Stimulated activated CD8-positive, alpha-beta memory T cell treated with anti-CD3 and anti-CD28 coated beads, Interleukin-7, amount 100 ng/mL, for 24 hours (primary cell): ENCODE data around the gene TRIM71.
A peak's percentile ranks its signal among the peaks of the same experiment; 100 is the strongest.
"Not testable (repeated sequence)": the region's sequence is repeated elsewhere in the genome, so short reads cannot be mapped to it uniquely, and the experiment has no call there.

ENCODE experiments used
- DNase-seq: peaks from one replicate; pipeline ENCODE4 v3.0.0-alpha.2; 2020; ENCODE audit warnings: low read depth

The TRIM71 gene

GRCh38 chr3:32817558-32818228 is at the start of gene TRIM71:
TSS of gene TRIM71 (plus strand) at chr3:32817997. CDS start at chr3:32818081, 84 bp downstream.
- no peak for DNase-seq

DNA sequence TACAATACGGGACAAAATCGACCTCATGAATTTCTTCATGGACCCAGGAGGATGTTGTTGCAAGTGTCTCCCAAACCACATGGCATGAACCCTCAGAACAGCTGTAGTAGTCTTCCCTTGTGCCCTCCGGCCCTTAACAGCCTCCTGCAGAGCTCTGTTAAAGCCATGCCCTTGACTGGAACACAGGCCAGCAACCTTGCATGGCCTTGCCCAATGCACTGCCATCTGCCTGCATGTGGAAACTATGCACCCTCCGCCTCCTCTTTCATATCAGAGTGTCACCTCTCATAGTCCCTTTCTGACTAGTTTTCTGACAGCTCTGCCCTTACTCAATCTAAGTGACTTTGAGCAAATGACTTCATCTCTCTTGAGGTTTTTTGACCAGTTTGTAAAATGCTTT is 39.4 kb upstream of the TRIM71 start:
- no peak for DNase-seq

DNA sequence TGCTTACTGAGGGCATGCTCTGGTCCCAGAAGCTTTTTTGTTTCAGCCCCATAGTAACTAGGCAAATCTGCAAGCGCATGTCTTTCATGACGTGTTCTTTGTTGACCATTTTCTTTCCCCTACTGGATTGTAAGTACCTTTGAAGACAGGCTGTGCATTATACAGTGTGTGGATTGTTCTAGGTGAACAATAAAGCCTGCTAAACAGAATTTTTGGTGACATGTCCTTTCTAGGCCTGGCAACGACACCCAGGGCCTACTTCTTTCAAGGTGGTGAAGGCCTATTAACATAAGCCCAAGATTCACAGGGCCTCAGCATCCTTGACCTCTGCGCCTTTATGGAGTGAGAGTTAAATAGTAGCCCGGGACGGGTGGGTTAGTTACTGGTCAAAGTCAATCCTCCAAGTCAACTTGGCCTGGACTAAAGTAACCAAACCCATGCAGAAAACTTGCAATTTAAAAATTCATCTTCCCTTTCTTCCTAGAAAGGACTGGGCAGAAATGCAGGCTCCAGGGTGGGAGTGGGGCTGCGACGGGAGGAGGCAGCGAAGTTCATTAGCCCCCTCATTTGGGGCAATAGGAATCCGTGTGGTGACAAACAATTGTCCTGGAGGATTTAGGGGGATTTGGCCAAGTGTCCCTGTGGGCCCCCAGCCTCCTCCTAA is 37.6 kb upstream of the TRIM71 start:
- no peak for DNase-seq

DNA sequence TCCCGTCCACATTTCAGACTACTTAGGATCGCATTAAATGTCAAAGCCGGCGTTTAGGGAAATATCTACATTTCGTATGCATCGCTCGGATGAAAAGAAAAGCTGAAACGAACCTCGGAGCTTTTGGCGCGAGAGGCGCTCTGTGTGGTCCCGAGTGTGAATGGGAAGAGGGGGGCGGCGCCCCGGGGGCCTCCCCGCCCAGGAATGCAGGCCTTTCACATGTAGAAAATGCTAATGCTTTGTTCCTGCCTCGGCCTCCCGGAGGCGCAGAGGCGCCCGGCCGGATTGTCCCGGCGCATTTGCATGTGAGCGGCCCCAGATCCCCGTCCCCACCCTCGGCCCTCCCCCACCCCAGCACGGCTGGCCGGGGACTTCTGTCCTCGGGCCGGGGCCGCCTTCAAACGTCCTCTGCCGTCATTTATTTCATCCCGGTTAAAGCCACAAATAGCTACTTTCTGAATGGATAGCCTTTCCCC is 37.0 kb upstream of the TRIM71 start:
- no peak for DNase-seq

GRCh38 chr3:32781211-32781968 is 36.4 kb upstream of the TRIM71 start:
- peak; percentile 51 for DNase-seq

- not testable (repeated sequence) for DNase-seq
Measured at GRCh38 chr3:32781969-32782270, 35.9 kb upstream of the TRIM71 start.

DNA sequence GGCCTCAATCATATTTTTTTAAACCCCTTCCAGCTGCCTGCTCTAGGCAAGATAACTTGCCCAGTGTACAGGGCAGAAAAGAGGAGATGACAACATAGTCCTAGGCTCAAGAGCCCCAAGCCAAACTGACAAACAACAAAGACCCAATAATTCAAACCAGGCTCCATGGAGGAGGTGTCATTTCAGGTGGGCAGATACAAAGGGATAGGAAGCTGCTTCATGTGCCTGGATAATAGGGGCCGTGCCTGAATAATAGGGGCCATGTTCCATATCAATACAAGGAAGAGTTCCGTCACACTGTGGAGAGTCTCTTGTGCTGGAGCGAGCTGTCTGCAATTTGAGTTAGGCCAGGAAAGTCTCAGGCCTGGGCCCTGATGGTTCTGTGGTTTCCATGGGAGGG is 35.4 kb upstream of the TRIM71 start:
- DNase-seq, result no peak

DNA sequence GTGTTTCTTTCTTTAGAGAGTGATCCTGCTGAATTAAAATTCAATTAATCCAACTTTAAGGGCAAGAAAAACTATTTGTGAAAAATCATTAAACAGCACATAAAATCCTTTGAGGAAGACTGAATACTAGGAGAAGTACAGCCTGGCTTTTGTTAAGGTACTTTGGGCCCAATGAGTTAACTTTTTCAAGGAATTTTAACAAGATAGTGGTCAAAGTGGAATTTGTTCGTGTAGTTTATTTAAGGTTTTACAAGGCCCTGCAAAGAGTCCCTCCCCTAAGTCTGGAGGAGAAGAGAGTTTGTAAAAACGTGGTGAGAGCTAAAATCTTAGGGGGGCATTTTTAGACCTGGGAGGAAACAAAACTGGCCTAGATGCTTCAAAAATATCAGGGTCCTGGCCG is 26.0 kb upstream of the TRIM71 start:
- no peak for DNase-seq

GRCh38 chr3:32794487-32795308 is 23.1 kb upstream of the TRIM71 start:
- no peak for DNase-seq

- not testable (repeated sequence) for DNase-seq
Measured at GRCh38 chr3:32796384-32796950, 21.3 kb upstream of the TRIM71 start.

GRCh38 chr3:32797776-32798175 is 20.0 kb upstream of the TRIM71 start:
- DNase-seq, result no peak

- DNase-seq, result not testable (repeated sequence)
Measured at GRCh38 chr3:32801440-32801839, 16.4 kb upstream of the TRIM71 start.

DNA sequence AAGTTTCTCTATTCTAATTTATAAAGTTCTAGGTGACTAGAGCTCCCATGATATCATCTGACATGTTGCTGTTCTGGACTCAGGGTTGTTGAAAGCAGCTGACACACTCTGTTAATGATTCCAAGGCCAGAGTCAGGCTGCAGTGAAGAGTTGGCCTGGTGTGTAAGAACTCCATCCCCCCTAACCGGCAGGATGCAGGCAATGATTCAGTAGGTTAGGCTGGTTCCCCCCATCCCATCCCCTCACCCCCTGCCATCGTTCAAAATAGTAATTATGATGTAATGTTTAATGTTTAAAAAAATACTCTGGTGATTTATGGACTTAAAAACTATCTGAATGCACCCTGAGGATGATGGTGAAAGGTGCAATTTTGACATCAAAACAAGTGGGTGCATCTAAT is 4.6 kb upstream of the TRIM71 start:
- no peak for DNase-seq

- no peak for DNase-seq
Measured at GRCh38 chr3:32814361-32814760, 3.4 kb upstream of the TRIM71 start.

GRCh38 chr3:32815841-32816438 is 1.9 kb upstream of the TRIM71 start:
- DNase-seq, result no peak

DNA sequence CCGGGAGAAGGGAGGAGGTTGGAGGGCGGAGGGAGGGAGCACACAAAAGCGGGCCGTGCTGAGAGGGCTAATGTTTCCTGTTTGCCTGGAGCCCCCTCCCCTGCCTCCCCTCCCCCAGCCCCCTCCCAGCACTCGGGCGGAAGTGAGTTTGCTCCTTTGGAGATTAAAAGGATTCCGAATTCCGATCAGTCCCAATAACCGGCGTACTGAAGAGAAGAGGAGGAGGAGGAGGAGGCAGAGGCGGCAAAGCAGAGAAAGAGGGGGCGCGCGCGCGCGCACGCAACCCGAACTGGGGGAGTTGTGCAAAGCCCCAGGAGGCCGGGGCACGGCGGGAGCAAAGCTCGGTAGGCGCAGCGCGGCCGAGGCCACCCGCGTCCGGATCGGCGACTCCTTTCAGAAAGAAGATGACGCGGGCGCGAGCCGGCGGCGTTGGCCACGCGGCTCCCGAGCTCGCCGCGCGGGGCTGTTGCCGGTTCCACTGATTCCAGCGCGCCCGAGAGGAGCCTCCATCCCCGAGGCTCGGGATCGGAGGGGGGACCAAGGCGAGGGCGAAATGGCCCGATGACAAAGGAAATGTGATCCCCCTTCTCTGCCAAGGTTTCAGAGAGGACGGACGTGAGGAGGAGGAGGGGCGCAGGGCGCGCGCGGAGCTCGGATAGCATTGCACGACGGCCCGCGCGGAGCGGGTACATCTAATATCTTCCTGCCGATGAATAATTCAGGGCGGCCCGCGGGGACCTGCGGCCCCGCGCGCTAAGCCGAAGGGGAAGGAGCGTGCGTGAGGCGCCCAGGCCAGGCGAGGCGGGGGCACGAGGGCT is 1.1 kb upstream of the TRIM71 start:
- no peak for DNase-seq

GRCh38 chr3:32817257-32817557 is 590 bp upstream of the TRIM71 start:
- no peak for DNase-seq

- DNase-seq, result no peak
Measured at GRCh38 chr3:32818229-32818969, 602 bp downstream of the TRIM71 start.

DNA sequence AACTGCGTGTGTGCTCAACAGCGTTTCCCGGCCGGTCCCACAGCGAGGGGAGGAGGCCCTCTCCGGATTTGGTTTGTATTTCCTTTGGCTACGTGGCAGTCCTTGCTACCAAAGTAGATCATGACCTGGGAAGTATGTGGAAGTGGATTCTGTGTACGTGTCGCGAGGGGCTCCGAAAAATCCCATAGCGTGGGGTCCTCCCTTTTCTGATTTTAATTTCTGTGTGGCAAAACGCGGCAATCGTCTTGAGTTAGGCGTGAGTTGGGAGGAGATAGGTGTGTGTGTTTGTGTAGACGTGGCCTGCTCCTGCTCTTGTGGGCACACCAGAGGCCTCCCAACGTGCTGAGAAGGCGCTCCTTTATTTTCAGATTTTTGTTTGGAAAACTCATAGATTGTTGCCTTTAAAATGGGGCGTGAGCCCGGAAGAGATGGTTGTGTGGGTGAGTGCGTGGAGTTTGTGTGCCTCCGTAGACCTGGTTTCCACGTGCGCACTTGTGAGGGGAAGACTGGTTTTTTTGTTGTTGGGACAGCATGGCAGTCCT is 1.2 kb downstream of the TRIM71 start:
- DNase-seq, result no peak
